Left colon (tissue), 2 donors: ENCODE results near the gene TAOK1. TPM values are rescaled to one million over a fixed set of nuclear protein-coding genes. Genes with fewer than 3 reads are reported as not detected.
"Not testable (repeated sequence)": the region's sequence is repeated elsewhere in the genome, so short reads cannot be mapped to it uniquely, and the experiment has no call there.

Experiments
- ATAC-seq: fragments of 200-7000 bp; cut with Tn5 transposase; one replicate; pipeline ENCODE4 v1.9.1; 2020; ENCODE audit warnings: mild to moderate bottlenecking, moderate library complexity
- DNase-seq, 2 donors: peaks; one replicate each; pipeline ENCODE4 v3.0.0-alpha.2; 2020
- intact Hi-C, 2 donors: fragments of 100-400 bp; cut with DNase I in 1 of 2; cut with micrococcal nuclease in 1 of 2; formaldehyde crosslinking; loops; one replicate each; pipeline versions ENCODE4 v1.11.2 to v1.14.0; 2022; cut with DNase I, micrococcal nuclease
- long read RNA-seq: library from polyadenylated mRNA; unstranded; transcript quantifications from one replicate; pipeline ENCODE4 v2.0.0, GENCODE V29; 2021
- total RNA-seq, 2 donors: library from RNA; stranded (reverse); fragmentation: NEBNext Ultra II Directional; extraction: Animal tissue kit (Norgen Biotek cat#: 25700); gene quantifications; one replicate each; pipeline ENCODE4 v1.2.1, GENCODE V29; 2021
- donor health status: DM: no; HTN: no; CAD: no.
- donor health status: DM: yes; HTN: yes; CAD: no.

The TAOK1 gene
- 10 to 100 TPM; 50.6 to 54.9 TPM for total RNA-seq
- long read RNA-seq, partial matches to known transcripts, result 1 of 2 reads
- long read RNA-seq, other reads (novel, unspliced or antisense), result 1 of 2 reads

DNA sequence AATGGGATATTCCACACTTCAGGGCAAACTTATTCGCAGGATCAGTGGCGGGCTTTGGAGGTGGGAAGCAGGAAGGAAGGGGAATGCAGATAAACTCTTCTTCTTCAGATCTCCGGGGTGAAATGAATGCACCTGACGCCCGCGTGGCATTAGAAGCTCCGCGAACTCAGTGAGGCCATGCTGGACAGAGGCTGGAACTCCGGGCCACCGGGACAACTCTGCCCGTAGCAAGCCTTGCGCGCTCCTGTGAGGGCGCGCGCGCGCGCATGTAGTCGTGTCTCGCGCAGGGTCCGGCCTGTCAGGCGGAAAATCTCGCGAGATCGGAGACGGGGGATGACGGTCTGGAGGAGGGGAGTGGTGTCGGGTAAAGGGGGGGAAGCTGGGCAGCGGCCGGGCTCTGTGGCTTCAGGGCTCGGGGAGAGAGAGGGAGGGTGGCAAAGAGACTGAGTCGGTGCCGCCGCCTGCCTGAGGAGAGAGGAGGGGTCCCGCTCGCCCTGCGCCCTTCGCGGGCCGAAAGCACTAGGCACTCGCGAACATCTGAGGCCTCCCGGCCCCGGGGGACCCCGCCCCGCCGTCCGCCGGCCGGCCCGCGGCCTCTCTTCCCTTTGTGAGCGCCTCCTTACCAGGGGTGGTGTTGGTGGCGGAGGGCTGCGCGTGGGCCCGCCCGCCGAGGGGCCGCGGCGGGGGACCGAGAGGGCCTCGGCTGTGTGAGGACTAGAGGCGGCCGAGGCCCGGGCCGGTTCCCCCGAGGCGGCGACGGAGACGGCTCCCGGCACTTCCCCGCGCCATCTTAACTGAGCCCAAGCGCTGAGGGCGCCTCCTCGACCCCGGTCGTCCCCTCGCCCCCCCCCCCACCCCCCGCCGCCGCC, at the start of gene TAOK1:
Gene TAOK1 (plus strand): TSS at position 382 of the 869 bp plus-strand sequence. CDS start 61,186 bp downstream, outside the sequence.
- ATAC-seq (peak; percentile 93), DNase-seq (peak; percentile 99 to 100)
- intact Hi-C loops, result no loop called here

DNA sequence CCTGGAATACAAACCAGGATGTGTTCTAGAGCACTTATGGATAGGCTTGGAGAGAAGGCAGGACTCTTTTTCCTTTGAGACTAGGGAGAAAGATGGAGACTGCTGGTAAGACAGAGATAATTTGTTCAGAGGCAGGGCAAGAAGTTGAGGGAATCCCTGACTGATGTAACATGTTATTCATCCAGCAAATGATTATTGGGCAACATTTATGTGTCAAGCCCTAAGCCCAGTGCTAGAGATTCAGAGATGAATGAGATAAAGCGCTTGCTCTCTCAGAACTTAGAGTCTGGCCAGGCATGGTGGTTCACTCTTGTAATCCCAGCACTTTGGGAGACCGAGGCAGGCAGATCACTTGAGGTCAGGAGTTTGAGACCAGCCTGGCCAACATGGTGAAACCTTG, 48.4 kb upstream of the TAOK1 start:
- DNase-seq (no peak), ATAC-seq (no peak)
- intact Hi-C loops, result no loop called here

DNA sequence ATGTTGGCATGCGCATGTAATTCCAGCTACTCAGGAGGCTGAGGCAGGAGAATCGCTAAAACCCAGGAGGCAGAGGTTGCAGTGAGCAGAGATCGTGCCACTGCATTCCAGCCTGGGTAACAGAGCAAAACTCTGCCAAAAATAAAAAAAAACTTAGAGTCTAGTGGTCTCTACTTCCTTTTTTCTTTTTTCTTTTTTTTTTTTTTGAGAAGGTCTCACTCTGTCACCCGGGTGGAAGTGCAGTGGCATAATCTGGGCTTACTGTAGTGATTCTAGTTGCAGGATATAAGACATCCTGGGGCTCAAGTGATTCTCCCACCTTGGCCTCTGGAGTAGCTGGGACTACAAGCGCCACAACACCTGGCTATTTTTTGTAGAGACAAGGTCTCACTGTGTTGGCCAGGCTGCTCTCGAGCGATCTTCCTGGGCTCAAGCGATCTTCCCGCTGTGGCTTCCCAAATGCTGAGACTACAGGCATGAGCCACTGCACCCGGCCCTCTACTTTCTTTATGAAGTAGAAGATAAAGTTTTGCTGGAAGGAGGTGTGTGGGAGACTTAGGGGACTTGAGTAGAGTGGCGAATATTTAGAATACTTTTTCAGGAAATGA, 47.9 kb upstream of the TAOK1 start:
- intact Hi-C loops, result no loop called here

DNA sequence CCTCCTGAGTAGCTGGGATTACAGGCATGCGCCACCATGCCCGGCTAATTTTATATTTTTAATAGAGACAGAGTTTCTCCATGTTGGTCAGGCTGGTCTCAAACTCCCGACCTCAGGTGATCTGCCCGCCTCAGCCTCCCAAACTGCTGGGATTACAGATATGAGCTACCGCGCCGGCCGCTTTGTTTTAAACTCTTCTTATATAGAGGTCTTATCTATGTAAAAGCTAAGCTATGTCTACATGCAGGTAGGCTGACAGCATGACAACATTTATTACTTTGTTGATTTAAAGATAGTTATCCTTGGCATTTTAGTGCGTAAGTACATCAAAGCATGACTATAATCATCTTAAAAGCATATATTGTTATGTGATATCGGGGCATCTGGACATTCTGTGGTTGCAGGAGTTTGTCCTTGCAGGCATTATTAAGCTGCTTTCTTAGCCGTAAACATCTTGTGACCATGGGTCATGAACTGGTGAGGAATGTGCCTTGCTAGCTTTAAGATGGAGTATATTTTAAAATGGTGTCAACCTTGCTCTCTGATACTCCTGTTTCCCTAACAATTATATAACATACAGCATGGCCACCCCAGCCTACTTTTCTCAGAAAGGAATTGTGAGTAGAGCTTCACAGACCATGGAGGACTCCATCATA, 45.8 kb upstream of the TAOK1 start:
- no peak for DNase-seq
- intact Hi-C loops, result no loop called here
- peak; percentile 60 for ATAC-seq

More for the DNA sequence above, 47.9 kb upstream of the TAOK1 start:
- no peak for DNase-seq
- ATAC-seq, result no peak

DNA sequence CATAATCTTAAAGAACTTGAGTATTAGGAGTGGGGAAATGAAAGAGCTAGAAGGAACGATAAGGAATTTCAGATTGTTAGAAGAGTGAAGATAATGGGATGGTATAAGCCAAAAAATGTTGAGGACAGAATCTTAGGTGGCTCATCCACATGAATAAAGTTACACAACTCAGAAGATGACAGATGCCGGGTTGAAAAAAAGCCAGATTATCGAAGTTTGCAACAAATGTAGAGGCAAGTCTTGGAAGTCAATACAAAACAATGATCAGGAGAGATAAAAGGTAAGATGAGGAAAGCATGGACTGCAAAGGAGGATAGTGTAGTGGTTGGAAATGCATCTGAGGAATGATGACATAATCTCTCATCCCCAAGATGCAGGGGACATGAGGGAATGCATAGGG, 45.1 kb upstream of the TAOK1 start:
- ATAC-seq (no peak), DNase-seq (no peak)
- intact Hi-C loops, result no loop called here

DNA sequence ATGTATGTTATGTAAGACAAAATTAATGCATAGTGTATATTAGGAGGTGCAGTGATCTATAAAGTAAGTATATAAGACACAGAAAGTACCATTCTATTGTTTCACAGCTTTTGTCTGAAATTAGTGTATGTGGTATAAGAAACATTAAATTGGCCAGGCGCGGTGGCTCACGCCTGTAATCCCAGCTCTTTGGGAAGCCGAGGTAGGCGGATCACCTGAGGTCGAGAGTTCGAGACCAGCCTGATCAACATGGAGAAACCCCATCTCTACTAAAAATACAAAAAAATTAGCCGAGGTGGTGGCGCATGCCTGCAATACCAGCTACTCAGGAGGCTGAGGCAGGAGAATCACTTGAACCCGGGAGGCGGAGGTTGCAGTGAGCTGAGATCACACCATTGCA, 44.7 kb upstream of the TAOK1 start:
- ATAC-seq, DNase-seq, intact Hi-C loops: not testable (repeated sequence)

DNA sequence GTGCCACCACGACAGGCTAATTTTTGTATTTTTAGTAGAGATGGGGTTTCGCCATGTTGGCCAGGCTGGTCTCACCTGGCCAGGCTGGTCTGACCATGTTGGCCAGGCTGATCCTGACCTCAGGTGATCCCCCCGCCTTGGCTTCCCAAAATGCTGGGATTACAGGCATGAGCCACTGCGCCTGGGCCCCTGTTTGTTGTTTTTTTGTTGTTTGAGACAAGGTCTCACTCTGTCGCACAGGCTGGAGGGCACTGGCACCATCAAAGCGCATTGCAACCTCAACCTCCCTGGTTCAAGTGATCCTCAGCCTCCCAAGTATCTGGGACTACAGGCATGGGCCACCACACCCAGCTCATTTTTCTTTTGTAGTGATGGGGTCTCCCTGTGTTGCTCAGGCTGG, 43.7 kb upstream of the TAOK1 start:
- ATAC-seq (no peak), DNase-seq (no peak)
- intact Hi-C loops, result no loop called here

DNA sequence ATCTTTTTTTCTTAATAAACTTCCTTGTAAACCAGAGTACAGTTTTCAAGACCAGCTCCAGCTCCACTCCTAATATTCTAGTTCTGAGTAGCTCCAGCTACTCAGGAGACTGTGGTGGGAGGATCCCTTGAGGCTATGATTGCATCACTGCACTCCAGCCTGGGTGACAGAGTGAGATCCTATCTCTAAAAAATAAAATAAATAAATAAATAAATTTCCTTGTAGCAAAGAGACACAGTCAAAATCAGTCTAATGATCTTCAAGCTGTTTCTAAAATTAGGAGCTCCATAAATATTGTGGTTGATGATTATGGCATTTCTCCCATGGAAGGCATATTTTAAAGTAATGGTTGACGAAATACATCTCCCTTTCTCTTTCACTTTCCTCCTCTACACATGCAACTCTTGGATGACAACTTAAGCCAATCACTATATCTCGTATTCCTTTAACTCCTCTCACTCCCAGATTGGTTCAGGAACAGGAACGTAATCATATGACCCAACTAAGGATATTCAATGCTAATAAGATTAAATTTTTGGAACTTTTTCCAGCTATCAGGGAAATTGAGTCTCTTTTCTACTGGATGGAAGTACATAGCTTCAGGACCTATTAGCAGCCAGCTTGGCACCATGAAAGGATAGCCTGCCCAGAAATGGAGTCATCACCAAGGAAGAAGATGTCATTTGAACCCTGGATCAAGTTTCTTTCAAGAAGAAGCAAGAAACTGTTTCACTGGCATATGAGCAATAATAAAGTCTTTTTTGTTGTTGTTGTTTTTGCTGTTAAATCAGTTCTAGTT, 42.1 kb upstream of the TAOK1 start:
- intact Hi-C loops, result no loop called here
- no peak for ATAC-seq
- DNase-seq, result no peak

DNA sequence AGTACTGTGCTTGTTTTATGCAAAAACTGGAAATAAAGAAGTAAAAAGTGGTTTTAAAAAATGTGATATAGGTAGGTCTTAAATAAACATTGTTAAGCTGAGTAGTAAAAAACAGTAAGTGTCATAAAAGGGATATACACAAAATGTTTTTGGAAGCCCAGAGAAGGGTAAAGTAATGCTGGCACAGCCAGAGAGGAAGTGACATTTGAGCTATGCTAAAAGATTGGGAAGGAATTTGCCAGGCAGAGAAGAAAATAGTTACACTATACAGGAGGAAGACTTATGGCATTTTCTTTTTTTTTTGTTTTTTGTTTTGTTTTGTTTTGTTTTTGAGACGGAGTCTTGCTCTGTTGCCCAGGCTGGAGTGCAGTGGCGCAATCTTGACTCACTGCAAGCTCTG, 40.8 kb upstream of the TAOK1 start:
- ATAC-seq (no peak), DNase-seq (no peak)
- intact Hi-C loops, result no loop called here

DNA sequence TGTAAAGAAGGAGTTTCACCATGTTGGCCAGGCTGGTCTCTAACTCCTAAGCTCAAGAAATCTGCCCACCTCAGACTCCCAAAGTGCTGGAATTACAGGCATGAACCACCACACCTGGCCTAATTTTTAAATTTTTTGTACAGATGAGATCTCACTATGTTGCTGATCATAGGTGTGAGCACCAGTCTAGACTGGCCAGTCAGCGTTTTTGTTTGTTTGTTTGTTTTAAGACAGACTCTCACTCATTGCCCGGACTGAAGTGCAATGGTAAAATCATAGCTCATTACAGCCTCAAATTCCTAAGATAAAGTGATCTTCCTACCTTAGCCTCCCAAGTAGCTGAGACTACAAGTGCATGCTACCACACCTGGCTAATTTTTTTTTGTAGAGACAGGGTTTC, 38.0 kb upstream of the TAOK1 start:
- ATAC-seq, result no peak
- no peak for DNase-seq
- intact Hi-C loops, result no loop called here

DNA sequence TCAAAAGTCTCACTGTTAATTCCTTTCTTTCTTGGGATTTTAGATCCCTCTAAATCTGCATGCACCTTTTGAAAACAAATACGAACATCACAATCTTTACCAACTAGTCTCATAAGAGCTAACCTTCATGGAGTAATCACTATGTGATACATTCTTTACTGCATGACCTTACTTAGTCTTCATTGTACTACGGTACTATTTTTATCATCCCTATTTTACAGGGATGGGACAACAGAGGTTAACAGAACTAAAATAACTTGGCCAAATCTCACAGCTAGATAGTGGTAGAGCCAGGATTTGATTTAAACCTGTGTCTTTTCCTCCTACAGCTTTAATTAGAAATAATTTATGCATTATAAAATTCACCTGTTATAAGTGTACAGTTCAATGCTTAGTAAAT, 32.9 kb upstream of the TAOK1 start:
- DNase-seq (no peak), ATAC-seq (no peak)
- intact Hi-C loops, result no loop called here

DNA sequence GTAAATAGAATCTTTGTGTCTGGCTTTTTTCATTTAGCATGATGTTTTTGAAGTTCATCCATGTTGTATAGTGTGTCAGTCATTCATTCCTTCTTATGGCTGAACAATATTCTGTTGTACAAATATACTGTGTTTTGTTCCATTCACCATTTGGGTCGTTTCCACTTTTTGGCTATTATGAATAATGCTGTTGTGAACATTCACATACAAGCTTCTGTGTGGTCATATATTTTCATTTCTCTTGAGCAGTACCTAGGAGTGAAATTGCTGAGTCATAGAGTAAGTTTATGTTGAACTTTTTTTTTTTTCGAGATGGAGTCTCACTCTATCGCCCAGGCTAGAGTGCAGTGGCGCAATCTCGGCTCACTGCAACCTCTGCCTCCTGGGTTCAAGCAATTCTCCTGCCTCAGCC, 32.3 kb upstream of the TAOK1 start:
- ATAC-seq, result no peak
- intact Hi-C loops, result no loop called here
- DNase-seq, result no peak

DNA sequence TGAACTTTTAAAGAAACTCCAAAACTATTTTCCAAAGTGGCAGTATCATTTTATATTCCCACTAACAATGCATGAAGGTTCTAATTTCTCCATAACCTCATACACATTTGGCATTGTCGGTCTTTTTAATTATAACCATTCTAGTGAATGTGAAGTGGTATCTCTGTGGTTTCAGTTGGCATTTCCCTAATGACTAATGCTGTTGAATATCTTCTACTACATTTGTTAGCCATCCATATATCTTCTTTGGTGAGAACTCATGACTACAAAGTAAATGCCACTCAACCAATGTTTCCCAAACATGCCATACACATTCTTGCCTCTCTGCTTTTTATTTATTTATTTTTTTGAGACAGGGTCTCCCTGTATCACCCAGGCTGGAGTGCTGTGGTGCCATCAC, 31.7 kb upstream of the TAOK1 start:
- intact Hi-C loops, result no loop called here
- ATAC-seq (no peak), DNase-seq (no peak)

DNA sequence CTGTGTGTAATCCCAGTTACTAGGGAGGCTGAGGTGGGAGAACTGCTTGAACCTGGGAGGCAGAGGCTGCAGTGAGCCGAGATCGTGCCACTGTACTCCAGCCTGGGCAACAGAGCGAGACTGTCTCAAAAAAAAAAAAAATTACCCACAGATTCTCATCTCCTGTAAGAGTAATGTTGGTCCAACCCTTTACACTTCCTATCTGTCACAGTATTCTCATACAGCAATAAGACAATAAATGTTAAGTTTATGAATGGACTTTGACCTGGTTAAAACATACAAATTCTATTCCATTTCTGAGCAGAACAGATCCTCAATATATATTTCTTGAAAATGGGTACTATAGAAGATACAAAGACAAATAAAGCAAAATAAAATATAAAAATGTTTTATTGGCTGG, 30.4 kb upstream of the TAOK1 start:
- intact Hi-C loops, result no loop called here
- ATAC-seq (peak; percentile 91), DNase-seq (no peak)

DNA sequence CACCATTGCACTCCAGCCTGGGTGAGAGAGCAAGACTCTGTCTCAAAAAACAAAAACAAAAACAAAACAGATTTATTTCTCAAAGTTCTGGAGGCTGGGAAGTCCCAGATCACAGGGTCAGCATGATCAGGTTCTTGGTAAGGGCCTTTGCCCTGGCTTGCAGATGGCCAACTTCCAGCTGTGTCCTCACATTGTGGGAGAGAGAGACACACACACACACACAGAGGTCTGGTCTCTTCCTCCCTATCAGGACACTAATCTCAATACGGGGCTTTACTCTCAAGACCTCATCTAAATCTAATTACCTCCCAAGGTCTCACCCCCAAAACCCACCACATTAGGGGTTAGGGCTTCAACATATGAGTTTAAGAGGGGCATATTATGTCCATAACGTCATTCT, 26.4 kb upstream of the TAOK1 start:
- ATAC-seq (no peak), DNase-seq (no peak)
- intact Hi-C loops, result no loop called here

DNA sequence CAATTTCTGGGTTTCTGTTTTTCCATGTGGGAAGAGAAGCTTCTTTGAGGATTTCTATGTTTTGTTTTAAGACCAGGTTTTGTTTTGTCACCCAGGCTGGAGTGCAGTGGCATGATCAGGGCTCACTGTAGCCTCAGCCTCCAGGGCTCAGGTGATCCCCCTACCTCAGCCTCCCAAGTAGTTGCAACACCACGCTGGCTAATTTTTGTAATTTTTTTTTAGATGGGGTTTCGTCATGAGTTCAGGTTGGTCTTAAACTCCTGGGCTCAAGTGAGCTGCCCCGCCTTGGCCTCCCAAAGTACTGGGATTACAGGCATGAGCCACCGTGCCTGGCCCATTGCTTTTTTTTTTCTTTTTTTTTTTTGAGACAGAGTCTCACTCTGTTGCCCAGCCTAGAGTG, 25.5 kb upstream of the TAOK1 start:
- intact Hi-C loops, result no loop called here
- ATAC-seq, result no peak
- DNase-seq, result no peak

DNA sequence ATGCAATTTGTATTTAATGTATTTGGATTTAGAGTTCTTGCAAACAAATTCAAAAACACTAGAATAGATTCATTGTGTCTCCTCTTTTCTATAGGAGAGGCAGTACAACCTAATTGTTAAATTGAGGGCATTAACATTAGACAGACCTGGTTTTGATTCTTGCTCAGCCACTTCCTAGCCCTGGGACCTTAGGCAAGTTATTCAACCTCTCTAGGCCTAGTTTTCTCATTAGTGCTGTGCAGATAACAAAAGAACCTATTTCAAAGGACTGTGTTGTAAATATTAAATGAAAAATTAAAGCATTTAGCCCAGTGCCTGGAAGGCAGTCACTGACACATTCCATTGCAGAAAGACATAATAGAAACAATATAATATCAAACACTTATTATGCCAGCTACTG, 22.0 kb upstream of the TAOK1 start:
- no peak for ATAC-seq
- intact Hi-C loops, result loop anchor here in 1 of 2 donors (2.0 kb wide), 1 partner anchor 169 kb away; no protein-coding TSS in a partner anchor
- DNase-seq, result no peak

DNA sequence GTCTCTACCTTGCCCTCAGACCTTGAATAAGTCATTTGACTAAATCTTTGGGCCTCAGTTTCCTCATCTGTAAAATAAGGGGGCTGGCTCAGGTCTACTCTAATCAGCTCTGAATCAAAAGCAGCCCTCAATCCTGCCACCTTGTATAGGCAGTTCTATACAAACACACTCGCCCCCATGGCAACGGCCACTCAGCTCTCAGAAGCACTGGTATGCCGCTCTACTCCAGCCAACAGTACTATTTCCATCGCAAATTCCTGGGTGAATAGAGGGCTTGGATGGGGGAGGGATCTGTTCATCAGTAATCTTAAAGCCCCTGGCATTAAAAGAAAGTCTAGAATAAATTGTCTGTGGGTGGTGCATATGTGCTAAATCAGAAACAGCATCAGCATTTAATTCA, 21.2 kb upstream of the TAOK1 start:
- intact Hi-C loops, result loop anchor here in 1 of 2 donors (2.0 kb wide), 1 partner anchor 168 kb away; no protein-coding TSS in a partner anchor
- ATAC-seq (no peak), DNase-seq (no peak)
